OCI-LY1 (cell line): ENCODE measurements around the gene FBLN2.

Experiments
- CTCF ChIP-seq: fragments of 200-600 bp; sonication (generic), shearing (Covaris generic); IDR thresholded peaks from 2 replicates; pipeline ENCODE4 v1.5.1; 2017; ENCODE audit warnings: mild to moderate bottlenecking, antibody characterized with exemption, low read length, moderate library complexity, mixed read lengths
- EZH2 ChIP-seq: fragments of 200-600 bp; sonication (generic), shearing (Covaris generic); IDR thresholded peaks from 2 replicates; pipeline ENCODE4 v1.8.0; 2017; ENCODE audit warnings: borderline replicate concordance, mixed run types, mild to moderate bottlenecking, antibody characterized with exemption, low read length, moderate library complexity, mixed read lengths

- no peak for TF ChIP-seq CTCF
- TF ChIP-seq EZH2: no peak
Observed at GRCh38 chr3:13571831-13572750, 23.2 kb downstream of the FBLN2 start.
